ENCODE results near the gene HAUS8. TPM values are rescaled to one million over a fixed set of nuclear protein-coding genes. Genes with fewer than 3 reads are reported as not detected.

The HAUS8 gene
- total and polyA plus RNA-seq, 10 of the 15 experiments (the other 5 are each of a cell fraction or from before 2014, with no cell fraction given): 22.7 to 43.9 (median 34.4) TPM

GRCh38 chr19:17105556-17105955 lies 30.3 kb upstream of the HAUS8 start (continued):
- no peak for TF ChIP-seq PBX3 (IDR thresholded peaks at IDR 0.05; ENCODE audit: insufficient replicate concordance, low read depth, low read length)
- peak; percentile 61; the same call in 1 of the 2 replicates for TF ChIP-seq BCL11A (IDR thresholded peaks at IDR 0.05; ENCODE audit: low read depth, low read length)
- TF ChIP-seq IRF4 (IDR thresholded peaks at IDR 0.05; ENCODE audit: low read depth, low read length): peak; percentile 61; the same call in 1 of the 2 replicates
- TF ChIP-seq BHLHE40 (IDR thresholded peaks at IDR 0.05; ENCODE audit: borderline replicate concordance in 1 of 2, low read depth in 2 of 2, low read length in 1 of 2): peak; percentile 59 to 68; a peak in 2 of 4 replicates
- peak; percentile 95; the same call in 2 of the 3 replicates for TF ChIP-seq POU2F2 (IDR thresholded peaks at IDR 0.05; ENCODE audit: borderline replicate concordance, low read depth, low read length)
- TF ChIP-seq ZZZ3 (IDR thresholded peaks at IDR 0.05; ENCODE audit: control insufficient read depth, insufficient read length, low read depth): no peak
- TF ChIP-seq, protein P1, sequence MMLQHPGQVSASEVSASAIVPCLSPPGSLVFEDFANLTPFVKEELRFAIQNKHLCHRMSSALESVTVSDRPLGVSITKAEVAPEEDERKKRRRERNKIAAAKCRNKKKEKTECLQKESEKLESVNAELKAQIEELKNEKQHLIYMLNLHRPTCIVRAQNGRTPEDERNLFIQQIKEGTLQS (IDR thresholded peaks at IDR 0.05; ENCODE audit: borderline replicate concordance, extremely low read depth, low read depth, low read length): no peak
- TF ChIP-seq CREB1 (IDR thresholded peaks at IDR 0.05; ENCODE audit: low read depth): peak; percentile 56
- TF ChIP-seq CHD1 (IDR thresholded peaks at IDR 0.05; ENCODE audit: low read depth, low read length): no peak
- no peak for TF ChIP-seq BCL3 (IDR thresholded peaks at IDR 0.05; ENCODE audit: borderline replicate concordance, insufficient read depth, low read depth, low read length, poor library complexity, severe bottlenecking)
- TF ChIP-seq SMAD1 (IDR thresholded peaks at IDR 0.05; ENCODE audit: low read depth, partially characterized antibody): no peak
- no peak for TF ChIP-seq SUZ12 (IDR thresholded peaks at IDR 0.05; ENCODE audit: unreplicated experiment)
- TF ChIP-seq, protein P2, sequence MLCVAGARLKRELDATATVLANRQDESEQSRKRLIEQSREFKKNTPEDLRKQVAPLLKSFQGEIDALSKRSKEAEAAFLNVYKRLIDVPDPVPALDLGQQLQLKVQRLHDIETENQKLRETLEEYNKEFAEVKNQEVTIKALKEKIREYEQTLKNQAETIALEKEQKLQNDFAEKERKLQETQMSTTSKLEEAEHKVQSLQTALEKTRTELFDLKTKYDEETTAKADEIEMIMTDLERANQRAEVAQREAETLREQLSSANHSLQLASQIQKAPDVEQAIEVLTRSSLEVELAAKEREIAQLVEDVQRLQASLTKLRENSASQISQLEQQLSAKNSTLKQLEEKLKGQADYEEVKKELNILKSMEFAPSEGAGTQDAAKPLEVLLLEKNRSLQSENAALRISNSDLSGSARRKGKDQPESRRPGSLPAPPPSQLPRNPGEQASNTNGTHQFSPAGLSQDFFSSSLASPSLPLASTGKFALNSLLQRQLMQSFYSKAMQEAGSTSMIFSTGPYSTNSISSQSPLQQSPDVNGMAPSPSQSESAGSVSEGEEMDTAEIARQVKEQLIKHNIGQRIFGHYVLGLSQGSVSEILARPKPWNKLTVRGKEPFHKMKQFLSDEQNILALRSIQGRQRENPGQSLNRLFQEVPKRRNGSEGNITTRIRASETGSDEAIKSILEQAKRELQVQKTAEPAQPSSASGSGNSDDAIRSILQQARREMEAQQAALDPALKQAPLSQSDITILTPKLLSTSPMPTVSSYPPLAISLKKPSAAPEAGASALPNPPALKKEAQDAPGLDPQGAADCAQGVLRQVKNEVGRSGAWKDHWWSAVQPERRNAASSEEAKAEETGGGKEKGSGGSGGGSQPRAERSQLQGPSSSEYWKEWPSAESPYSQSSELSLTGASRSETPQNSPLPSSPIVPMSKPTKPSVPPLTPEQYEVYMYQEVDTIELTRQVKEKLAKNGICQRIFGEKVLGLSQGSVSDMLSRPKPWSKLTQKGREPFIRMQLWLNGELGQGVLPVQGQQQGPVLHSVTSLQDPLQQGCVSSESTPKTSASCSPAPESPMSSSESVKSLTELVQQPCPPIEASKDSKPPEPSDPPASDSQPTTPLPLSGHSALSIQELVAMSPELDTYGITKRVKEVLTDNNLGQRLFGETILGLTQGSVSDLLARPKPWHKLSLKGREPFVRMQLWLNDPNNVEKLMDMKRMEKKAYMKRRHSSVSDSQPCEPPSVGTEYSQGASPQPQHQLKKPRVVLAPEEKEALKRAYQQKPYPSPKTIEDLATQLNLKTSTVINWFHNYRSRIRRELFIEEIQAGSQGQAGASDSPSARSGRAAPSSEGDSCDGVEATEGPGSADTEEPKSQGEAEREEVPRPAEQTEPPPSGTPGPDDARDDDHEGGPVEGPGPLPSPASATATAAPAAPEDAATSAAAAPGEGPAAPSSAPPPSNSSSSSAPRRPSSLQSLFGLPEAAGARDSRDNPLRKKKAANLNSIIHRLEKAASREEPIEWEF (IDR thresholded peaks at IDR 0.05; ENCODE audit: insufficient replicate concordance, low read depth, low read length): no peak
- no peak for TF ChIP-seq HDGF (IDR thresholded peaks at IDR 0.05)
- TF ChIP-seq ZNF592 (IDR thresholded peaks at IDR 0.05): peak; percentile 45; the same call in 1 of the 2 replicates
